NCI-H2107 (cell line): Measurements from ENCODE around the gene COL2A1.

ENCODE experiments used
- DNase-seq: peaks from one replicate; lab custom pipeline; 2025; lab: John Stamatoyannopoulos, UW

Gene COL2A1

DNA sequence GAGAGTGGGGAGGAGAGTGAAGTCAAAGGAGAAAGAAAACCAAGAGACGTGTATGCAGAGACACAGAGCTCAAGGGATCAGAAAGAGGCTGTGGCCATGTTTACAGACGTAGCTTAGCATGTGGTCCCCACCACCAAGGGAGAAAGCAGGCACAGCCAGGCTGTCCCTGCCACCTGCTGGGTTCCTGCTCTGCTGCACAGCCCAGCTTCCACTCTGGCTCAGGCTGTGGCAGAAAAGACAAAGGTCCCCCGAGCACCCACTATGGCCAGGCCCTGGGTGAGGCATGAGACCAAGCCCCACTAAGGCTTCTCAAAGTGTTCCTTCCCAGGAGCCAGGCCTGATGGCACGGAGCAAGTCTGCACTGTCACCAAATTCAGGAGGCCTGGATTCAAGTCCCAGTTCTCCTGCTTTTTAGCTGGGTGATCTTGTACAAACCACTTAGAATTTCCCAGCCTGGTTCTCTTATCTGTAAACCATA, 25.9 kb upstream of the COL2A1 start:
- no peak for DNase-seq

DNA sequence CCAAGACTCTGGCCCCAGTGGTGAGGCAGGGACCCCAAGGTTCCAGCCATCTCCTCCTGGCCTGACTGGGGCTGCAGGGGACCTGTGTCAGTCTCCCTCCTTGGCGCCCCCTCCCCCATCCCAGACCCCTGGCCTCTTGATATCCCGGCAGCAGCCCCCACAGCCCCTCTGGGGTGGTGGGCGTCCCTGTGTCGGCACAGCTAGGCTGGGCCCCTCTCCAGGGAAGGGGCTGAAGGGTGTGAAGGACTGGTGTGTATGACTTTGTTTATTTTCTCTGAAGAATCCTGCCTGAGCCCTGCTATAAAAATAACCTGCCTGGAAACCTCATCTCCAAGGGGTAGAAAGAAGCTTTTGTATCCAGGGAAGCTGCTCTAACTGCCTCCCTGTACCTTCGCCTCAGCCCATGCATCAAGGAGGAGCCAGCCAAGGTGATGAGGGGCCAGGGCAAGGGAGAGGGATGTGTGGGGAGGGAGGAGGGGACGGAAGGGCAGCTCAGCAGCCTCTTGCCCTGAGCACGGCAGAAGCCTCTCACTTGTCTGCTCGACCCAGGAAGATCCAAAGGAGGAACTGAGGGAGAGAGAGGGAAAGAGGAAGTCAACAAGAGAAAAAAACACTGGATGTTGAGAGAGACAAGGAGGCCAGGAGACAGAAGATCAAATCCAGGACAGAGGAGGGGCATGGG, 25.4 kb upstream of the COL2A1 start:
- DNase-seq = no peak

DNA sequence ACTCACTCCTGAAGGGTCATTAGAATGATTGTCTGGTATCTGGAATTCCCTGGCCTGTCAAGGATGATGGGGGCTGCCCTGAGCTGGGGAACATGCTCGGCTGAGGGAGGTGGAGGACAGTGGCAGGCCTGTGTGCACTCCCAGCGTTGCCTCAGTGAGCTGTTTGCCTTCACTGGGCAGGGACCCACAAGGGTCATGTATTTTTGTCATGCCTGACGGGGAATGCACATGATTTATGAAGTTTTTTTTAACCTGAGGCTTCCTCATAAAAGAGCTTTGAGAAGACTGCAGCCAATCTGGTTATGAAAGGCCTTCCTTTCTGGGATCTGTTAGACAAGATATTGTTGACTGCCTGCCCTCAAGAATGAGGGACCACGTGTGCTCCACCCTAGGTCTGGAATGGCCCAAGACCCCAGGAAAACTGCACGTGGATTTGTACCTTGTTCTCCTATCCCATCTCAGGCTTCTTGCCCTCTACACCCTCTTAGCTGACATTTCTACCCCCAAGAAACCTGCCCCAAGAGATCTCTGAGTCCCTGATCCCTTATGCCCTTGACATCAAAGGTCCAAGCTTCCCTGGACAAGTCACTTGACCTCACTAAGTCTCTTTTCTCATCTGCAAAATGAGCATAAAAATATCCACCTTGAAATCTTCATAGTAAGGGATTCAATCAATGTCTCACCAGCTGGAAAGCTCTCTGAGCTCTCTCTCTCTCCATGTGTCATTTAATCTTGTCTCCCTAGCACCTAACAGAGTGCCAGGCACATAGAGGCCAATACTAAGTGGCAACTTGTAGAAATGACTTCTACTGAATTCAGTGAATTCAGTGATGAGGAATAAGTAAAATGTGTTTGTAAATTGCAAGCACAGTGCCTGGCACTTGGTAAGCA, 24.5 kb upstream of the COL2A1 start:
- no peak for DNase-seq

DNA sequence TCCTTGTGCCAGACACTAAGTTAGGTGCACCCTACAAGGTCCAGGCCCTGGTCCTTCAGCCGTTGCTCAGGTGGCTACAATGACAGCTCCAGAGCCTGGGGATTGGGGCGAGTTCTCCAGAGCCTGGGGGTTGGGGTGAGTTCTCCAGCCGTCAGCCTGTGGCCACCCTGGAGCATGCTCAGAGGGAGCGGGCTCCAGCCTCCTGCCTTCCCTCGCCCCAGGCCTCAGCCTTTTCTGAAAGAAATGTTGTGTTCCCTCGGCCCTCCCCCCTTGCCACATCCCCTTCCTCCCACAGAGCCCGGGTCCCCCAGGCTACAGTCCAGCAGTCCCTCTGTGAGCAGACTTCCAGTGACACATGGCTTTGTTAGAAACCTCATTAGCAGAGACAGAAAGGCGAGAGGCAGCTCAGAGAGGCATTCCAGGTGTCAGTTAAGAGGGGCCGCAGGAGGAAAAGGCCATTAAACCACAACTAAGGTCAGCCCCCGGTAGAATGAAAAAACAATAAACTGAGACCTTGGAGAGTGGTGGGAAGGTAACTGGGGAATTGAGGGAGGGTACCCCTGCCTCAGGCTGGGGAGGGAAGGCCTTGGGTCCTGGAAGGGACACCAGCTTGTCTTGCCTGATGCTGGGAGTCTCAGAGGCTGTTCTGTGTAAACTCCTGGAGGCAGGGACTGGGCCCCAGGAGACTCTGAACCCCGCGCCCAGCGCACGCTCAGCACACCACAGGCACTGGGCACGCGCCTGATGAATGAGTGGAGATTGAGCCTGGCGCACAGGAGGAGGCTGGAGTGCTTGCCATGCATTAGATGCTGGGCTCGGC, 23.1 kb upstream of the COL2A1 start:
- no peak for DNase-seq

DNA sequence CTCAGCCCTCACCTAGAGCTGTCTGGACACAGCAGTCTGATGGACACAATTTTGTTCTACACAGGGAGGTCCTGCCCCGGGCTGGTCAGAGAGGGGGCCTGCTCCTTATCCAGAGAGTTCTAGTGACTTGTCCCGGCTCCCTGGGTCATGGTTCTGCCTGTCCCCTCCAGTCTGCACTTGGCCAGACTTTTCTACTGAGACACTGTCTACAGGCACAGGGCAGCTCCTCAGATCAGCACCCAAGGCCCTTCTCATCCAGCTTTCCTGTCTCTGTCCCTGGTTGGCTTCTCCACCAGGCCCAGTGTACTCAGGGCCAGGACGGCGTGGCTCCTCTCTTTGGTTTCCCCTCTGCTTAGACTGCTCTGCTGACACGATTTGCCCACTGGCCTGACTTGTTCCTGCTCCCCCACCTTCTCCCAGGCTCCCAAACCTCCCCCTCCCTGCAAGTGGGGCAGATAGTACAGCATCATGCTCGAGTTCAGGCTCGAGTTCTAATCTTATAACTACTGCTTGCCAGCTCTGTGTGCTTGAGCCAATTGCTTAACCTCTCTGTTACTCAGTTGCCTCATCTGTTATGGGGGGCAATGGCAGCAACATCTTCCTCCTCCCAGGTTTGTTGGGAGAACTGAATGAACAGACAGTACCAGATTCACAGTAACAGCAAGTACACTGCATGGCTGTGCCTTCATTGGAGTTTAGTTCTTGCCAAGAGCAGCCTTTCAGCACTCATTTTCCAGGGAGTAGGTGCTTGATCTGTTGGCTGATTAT, 22.0 kb upstream of the COL2A1 start:
- no peak for DNase-seq

DNA sequence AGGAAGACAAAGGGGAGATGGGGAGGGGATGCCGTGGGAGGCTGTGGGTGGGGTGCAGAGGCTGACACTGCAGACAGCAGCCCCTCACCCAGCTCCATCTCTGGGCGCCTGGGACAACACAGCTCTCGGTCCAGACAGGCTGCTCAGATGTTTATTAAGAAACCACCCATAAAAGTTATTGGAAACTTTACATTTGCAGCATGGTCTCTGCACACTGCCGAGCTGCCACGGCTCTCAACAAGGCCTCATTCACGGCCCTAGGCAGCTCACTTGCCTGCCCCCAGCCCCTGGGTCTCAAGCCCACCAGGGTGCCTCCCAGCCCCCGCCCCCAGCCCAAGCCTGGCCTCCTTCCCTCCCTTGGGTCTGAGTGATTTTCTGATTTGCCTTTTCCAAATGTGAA, 21.0 kb upstream of the COL2A1 start:
- DNase-seq = no peak

DNA sequence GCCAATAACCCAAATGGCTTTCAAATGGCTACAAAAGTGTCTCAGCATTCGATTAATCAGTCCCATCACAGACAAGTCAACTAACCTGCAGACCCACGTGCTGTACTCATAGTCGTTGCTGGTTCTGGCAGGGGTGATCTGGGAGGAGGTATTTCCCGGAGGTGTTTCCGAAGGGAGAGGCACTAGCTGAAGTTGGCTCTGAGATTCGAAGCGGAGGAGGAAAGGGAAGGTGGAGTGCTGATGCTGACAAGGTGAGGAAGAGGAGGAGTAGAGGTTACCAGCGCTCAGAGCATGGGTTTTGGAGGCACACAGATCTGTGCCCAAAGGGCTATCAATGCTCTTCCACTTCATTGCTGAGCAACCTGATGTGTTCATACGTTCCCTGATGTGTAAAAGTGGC, 20.5 kb upstream of the COL2A1 start:
- DNase-seq = no peak

DNA sequence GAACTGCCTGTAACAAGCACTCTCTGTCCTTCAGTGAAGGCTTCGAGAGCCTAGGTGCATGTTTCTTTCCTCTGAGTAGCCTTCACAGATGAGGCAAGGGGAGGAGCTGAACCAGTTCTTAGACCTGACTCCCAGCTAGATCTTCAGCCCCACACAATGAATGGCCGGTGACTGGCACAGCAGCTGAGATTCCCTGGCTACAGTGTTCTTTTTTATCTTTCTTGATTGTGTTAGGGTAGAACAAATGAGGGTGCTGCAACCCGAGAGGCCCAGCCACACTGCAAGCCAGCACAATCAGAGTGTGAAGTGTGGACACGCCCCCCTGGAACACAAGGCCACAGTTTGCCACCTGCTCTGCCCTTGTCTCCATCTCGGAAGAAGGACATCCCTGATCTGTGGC, 19.1 kb upstream of the COL2A1 start:
- DNase-seq = no peak

DNA sequence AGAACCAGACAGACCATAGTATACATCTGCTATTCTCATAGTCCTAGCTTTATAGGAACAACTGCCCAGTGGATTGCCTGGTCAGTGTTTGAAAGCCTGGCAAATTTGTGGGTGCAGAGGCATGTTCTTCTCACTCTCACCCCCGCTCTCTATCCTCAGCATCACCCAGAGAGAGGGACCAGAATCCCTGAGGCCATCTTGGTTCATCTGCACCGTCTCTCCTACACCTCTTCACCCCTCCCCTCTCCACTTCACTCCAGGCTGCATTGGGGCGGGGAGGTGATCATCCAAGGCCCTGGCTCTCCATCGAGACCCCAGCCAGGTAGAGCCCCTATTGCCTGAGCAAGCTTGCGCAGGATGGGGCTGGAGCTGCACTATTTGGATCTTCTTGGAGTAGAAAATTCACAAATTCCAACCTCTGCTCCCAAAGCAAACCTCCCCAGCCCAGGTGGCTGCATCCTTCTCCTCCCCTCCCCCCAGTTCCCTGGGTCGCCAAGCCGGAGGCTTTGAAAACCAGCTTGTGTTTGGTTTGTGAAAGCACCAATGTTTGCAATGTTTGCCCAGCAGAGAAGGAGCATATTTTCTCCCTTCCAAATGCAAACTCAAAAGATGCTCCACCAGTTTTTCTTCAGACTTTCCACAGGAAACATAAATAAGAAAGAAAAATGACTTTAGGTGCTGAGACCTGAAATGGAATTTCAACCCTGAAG, 18.6 kb upstream of the COL2A1 start:
- DNase-seq = no peak

DNA sequence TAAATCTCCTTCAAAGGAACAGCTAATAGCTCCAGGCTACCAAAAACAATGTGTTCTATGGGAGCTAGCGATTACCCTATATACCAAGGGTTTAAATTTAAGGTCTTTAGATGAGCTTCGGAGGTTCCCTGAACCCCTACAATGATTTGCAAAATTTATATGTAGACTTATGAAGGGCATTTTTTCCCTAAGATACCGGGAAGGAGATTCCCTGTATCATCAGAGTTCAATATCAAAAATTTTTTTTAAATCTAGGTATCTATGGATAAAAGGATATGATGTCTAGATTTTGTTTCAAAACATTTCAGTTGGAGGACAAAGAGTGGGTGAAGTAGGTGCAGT, 17.9 kb upstream of the COL2A1 start:
- no peak for DNase-seq

DNA sequence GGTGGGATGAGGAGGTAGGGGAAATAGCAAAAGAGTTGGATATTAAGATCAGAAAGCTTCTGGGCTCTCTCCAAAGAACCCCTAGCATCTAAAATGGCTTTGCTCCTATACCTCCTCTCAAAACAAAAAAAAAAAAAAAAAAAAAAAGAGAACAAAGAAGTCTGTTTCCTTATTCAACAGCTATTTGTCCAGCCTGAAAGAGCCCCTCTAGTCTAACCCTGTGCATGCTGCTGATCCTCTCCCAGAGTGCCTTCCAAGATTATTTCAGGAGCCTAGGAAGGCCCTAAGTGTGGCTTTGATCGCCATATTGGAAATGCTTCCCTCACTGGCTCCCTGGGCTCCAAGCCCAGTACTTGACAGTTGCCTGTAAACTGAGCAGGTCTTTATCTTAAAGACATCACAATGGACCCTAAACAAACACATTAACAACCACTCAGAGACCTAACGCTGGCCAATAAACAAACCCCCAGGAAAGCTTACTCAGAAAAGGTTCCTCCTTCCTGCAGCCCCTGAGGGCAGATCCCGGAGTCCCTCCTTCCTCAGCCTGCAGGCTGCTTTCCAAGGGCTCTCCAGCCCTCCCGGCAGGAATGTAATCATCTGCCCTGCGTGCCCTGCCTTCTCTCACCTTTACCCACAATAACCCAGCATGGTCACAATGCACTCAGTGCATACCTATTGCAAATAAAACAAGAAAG, 17.4 kb upstream of the COL2A1 start:
- DNase-seq = no peak

DNA sequence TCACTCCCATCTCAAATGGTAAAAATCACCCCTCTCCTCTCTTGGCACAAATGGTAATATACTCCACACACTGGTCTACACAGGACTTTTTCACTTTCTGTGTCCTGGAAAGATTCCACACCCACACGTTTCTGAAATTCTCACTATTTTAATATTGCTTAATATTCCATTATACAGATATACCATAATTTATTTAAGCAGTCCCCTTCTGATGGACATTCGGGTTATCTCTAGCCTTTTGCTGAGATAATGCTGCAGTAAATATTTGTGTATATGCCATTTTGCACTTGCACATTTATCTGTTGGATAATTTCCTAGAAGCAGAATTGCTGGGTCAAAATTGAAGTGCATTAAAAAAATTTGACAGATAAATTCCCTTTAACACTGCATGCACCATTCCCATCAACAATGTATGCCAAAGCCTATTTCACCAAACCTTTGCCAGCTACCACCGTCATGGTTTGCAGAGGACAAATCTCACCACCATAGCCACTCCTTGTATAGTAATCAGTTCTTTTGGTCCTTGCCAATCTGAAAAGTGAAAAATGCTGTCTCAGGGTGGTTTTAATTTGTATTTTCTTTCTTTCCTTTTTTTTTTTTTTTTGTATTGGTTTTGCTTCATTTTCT, 15.5 kb upstream of the COL2A1 start:
- no peak for DNase-seq

DNA sequence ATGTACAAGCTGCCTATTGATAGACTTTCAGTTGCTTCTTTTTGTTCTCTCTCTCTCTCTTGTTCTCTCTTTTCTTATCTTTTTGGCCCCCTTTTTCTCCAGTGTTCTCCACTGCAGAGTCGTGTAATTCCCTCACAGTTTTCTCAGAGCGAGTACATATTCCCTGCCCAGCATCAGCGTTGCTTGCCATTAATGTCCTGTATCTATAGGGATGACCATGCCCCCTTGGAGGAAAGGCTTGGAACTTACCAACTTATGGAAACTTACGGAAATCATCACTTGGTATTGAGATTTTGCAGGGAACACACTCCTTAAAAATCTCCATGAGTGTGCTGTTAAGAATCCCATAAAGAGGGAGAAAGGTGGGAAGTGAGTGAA, 14.3 kb upstream of the COL2A1 start:
- DNase-seq = no peak

DNA sequence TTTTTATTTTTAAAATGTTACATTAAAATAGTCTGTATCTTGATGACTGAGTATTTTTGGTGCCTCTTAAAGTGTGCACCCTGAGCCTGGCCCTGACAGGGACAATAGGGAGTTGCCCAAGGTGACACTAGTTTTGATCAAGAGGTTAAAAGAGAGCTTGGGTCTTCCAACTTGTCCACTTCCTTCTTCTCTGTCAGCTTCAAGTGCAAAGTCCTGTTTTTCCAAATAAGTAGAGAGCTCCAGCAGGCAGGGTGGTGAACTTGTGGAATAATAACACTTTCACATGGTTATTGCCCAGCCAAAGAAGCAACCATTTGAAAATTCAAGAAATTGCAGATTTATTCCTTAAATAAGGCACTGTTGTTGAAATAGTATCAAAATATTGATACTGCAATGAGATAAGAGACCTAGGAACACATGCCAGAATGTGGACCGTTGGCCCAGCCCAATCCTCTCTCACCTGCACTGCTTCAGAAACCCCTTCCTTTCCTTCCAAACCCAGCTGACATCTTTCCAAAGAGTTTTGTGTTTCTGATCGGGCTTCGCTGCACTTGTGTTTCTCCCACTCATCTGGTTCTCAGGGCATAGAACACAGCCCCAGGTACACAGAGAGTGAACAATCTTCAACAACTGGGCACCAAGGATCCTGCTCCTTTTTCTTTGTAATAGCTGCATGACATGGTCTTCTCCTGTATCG, 13.8 kb upstream of the COL2A1 start:
- DNase-seq = no peak

DNA sequence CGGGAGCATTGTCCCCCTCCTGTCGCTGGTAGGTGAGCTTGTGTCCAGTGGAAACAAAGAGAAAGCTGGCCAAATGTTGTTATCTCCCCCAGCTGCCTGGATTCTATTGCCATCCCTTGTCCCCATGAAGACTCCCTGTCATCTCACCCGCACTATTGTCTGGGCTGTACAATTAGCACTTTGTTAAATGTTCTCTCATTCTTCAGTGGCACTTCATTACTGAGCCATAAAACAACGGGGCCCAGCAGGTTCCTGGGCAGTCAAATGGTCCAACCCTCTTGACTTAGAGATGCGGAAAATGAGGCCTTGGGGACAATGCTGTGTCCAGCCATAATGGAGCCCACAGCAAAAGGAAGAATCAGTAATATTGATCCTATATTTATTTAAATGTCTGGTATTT, 13.2 kb upstream of the COL2A1 start:
- DNase-seq = no peak

DNA sequence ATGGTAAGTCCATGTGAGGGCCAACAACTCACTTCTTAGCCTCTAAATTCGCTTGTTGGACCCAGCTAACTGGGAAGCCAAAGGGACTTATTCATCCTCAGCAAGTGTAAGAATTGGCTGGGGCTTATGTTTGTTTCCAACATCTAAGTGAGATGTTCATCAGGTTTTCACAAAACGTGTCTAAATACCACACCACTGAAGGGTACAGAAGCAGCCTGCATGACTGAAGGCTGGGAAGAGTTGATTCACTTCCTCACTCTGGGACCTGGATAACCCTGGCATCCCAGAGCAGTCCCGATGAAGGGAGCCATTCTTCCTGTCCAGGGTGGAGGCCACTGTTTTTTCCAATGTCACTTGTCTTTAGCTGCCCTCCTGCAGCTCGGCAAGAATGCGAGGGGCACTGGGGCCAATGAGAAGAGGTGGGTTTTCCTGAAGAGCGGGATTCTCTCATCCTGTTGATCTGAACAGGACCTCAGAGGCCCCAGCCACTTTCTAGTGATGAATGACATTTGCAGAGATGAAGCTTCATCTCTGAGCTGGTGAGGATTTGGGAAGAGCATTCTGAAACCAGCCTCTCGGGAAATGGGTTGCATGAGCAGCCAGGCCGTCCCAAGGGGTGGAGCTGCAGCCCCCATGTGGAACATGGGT, 12.2 kb upstream of the COL2A1 start:
- DNase-seq = no peak

DNA sequence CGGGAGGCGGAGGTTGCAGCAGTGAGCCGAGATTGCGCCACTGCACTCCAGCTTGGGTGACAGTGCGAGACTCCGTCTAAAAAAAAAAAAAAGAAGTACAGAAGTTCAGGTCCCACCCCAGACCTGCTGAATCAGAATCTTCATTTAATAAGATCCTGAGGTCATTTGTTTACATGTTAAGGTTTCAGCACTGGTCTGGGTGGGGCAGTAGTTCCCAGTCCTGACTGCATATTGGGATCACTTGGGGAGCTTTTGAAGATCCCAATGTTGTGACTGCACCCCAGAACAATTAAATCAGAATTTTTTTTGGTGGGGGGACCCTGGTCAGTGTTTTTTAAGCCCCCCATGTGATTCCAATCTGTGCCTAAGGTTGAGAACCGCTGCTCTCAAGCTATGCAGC, 11.7 kb upstream of the COL2A1 start:
- no peak for DNase-seq

DNA sequence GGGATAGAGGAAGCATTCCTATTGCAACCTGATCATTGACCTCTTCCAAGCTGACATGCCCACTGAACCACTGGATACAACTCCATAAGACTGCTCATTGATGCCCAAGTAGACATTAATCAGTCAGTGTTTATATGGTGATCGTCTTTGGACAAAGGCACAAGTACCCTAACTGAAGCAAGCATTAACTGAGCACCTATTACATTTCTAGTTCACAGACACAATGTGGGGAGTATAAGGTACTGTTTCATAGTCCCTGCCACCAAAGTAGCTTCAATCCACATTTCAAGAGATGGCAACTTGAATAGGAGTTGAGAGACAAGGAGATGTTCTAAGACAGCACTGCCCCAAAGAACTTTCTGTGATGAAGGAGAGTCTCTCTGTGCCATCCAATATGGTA, 10.9 kb upstream of the COL2A1 start:
- no peak for DNase-seq

DNA sequence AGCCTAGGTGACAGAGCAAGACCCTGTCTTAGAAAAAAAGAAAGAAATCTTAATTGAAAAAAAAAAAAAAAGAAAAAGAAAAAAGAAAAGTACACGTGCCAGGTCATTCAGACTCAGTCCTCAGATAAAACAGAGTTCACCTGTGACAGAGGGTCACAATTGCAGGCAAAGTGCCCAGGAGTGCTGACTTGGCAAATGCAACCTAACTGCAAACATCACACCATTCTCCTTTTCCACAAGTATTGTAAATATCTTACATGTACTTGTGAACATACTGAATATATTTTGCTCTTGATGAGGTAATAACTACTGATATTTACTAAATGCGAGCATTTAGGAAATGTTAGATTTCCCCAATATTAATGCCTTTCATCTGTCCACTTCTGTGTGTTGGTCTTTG, 9.0 kb upstream of the COL2A1 start:
- no peak for DNase-seq
